IPS DF 4.7 (cell line): ENCODE measurements around the gene METAP1D.
"Not testable (repeated sequence)": the region's sequence is repeated elsewhere in the genome, so short reads cannot be mapped to it uniquely, and the experiment has no call there.

Source experiments
- DNase-seq: peaks from one replicate; pipeline ENCODE4 v3.0.0-alpha.2; 2013; ENCODE audit warnings: low spot score; ENCODE audit errors: extremely low read depth

Gene METAP1D

DNA sequence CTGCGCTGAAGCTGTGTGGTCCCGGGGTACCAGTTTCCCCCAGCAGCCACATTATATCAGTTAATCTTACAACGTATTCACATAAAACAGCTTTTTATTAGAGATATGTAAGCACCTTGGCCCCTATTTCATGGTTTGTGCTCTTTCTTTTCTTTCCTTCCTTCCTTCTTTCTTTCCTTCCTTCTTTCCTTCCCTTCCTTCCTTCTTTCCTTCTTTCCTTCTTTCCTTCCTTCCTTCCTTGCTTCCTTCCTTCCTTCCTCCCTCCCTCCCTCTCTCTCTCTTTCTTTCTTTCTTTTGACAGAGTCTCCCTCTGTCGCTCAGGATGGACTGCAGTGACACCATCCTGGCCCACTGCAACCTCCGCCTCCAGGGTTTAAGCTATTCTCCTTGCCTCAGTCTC lies 3.7 kb upstream of the METAP1D start:
- no peak for DNase-seq

DNA sequence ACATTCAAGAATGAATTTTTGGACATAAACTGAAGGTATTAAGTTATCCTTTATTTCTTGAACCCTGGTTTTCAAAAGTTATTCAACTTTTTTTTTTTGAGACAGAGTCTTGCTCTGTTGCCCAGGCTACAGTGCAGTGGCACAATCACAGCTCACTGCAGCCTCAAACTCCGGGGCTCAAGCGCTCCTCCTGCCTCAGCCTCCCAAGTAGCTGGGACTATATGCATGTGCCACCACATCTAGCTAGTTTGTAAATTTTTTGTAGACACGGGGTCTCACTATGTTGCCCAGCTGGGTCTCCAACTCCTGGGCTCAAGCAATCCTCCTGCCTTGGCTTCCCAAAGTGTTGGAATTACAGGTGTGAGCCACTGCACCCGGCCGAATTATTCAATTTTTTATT lies 2.7 kb upstream of the METAP1D start:
- not testable (repeated sequence) for DNase-seq

DNA sequence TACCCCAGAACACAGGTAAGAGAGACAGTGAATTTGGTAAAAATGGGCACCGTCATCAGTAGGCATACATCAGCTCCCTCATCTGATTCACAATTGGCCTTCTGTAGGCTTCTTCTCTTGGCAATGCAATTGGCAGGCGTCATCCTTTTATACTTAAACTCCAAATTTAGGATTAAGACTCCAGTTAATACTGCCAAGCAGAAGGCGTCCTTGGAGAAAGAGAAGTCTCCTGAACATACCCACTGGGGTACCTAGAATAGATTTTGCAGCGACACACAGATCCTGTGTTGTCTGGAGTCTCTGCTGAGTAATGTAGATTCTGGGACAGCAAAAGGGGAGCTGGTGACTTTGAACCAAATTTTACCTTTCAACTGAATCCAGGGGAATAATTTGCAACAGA lies 592 bp upstream of the METAP1D start:
- DNase-seq = no peak

DNA sequence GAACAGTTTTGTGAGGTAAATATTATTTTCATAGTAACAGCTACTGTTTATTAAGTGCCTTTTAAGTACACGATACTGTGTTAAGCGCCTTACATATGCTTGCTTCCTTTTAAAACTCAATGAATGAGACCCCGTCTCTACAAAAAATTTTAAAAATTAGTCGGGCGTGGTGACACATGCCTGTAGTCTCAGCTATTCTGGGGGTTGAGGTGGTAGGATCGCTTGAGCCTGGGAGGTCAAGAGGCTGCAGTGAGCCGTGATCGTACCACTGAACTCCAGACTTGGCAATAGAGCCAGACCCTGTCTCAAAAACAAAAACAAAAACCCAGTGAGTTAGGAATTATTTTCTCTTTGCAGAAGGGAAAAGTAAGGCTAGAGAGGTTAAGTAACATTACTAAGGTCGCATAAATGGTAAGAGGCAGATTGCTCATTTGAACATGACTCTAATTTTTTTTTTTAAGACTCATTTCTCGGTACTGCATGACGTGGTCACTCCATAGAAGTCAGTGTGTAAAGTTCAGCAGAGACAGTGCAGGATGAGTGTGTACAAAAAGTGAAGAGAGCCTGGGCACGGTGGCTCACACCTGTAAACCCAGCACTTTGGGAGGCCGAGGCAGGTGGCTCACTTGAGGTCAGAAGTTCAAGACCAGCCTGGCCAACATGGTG lies 1.1 kb downstream of the METAP1D start:
- DNase-seq = no peak

DNA sequence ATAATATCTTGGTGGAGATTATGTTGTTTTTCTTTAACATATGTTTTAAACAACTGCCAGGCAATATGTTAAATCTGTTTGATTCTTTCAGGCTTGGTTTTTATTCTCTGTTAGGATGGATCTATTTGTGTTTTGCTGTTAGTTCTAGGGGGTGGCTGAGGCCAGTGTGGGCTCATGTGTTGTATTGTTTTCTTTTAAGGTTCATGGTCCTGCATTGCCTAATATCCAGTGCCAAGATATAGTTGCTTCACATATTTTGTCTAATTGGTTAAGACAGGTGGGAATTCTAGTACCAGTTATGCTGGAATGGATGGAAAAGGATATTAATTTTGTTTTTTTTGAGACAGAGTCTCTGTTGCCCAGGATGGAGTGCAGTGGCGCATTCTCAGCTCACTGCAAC lies 7.6 kb downstream of the METAP1D start:
- no peak for DNase-seq

DNA sequence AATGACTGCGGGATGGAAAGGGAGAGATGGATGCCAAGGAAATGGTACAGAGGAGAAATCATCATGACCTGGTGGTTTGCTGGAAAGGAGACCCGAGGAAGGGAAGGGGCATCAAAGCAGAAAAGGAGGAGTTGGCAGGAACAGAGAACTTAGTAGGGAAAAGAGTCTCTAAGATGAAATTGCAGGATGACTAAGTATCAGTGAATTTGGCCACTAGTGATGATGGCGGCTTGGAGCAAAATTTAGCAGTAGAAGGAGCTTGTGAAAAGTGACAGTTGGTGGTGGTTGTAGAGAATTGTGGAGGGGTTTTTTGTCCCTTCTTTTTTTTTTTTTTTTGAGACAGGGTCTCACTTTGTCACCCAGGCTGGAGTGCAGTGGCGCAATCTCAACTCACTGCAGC lies 10.1 kb downstream of the METAP1D start:
- no peak for DNase-seq

DNA sequence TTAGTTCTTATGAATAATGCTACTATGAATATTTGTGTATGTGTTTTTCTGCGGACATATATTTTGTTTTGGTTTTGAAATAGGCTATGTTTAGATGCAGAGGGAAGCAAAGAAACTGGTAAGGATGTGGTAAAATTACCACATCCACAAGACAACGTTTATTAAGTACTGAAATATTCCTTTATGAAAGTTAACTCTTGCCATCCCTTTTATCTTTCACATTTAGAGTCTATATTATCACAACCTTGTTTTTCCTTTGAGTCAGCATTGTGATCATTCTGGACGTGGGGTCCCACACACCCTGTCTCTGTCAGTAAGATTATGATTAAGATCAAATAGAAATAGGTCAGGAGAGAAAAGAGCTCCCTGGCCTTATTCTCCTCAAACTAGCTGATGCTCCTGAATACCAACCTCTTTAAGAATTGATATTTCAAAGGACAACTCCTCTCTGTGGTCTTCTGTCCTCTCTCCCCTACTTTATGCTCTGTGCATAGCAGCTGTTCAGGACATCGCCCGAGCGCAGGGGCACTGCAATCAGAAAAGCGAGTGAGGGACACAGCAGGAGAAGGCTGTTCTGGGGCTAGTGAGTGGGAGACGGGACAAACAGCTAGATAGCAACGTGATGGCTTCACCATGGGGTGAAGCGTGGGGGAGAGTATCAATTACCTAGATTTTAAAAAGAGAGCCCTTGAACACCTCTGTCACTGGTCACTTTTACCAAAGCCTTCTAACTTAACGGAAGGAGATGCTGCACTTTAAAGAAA lies 12.2 kb downstream of the METAP1D start:
- no peak for DNase-seq

DNA sequence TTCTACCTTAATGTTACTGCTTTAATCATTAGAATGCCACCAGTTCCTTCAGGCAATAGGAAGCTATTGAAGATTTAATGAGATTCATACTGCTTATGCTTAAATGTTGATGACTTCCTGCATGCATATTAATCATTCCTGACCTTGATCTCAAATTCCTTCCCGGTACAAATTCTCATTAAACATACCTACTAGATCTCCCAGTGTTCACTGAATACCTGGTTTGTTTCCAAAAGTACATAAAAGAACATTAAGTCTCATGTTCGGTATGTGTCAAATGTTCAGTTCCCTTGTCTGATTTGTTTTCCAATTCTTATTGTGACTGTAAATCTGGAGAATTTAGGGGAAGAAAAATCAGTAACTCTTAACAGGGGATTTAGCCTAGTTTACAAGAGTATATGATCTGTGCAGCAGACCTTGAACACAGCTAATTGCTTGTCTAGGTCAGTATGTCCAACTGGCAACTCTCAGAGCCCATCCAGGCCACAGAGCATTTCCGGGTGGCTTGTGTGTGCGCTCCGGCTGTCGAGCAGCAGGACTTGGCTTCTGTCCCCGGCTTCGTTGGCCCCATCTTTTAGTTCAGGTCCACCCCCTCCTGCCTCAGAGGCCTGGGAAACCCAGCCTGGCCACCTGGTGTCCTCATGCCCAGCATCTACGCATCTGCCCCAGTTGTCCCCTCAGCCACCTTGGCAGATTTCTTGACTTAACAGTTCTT lies 13.1 kb downstream of the METAP1D start:
- no peak for DNase-seq

DNA sequence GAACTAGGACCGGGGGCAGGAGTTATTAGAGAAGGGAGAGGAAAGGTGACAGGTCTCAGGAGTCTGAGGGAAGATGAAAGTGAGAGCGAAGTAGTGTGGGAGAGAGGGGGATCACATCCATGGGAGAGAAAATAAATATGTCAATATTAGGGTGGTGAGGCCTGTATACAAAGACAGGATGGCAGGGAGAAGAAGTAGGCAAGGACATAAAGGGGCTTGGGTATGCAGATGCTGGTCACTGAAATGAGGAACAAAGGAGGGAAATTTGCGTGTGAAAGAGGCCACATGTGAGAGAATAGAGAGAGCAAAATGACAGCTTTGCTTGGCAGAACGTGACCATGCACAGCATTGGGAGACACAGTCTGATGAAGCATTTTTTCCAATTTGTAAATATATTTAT lies 13.6 kb downstream of the METAP1D start:
- DNase-seq = no peak

DNA sequence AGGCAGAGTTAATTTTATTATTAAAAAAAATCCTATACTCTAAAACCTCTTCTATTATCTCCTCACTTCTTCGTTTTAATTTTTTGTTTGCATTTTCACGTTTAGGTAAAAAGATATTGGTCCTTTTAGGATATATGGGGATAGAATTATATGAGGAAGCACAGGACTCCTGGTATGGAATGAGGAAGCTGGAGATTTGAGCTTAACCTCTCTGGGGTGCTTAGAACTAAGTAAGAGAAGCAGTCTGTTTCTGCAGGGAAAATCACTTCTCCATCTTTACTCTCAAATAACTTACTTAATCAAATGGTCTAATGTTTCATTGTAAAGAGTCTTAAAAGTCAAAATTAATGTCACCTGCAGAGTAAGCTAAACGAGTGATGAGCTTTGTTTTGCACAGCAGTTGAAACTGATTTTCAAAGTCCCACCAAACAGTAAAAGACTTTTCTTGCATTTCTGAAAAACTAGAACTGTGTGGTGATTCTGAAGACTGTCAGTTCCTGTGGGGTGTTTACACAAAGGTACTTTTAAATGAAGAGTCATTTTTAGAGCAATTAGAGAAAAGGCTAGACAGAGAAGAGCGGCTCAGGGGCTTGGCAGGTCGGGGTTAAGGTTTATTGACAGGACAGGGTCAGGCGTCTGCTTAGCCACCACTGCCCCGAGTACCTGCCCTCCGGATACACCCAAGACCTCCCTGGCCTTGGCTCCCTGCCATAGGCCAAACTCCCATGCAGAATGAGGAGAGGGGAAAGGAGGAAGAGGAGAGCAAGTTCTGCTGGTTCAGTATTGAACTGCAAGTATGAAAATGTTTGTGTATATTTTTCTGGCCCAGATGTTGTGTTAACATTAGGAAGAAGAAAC lies 21.6 kb downstream of the METAP1D start:
- DNase-seq = no peak

DNA sequence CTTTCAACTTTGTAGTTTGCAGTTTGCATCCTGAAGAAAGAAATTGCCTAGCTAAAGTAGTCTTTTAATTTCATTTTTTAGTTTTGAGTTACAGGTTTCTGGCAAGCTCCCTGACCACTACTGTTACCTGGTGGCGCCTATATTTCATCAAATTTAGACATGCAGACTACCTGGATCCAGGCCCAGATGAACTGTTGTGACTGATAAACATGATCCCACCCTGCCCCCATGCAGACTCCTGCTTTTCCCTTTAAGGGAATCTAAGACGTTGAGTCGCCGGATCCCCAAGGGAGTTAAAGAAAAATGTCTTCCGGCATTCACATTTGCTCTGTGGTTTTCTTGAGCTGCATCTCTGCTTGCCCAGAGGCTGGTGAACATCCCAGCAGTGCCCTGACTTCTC lies 22.2 kb downstream of the METAP1D start:
- DNase-seq = no peak

DNA sequence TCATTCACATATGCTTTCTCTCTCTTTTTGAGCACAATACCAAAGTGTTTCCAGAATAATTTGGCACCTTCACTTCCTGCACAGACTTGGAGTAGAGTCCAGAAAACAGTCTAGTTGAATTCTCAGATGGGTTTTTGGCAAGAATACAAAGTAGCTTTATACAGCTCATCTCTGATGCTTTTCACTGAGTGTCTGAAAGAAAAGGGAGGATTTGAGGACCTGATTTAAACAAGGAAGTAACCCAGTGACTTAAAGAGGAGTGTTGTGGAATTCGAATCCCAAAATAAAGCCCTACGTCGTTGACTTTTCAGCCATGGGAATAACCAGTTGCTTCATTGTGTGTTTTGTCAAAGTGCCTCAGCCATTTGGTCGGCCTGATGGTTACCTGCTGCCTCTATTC lies 31.8 kb downstream of the METAP1D start:
- no peak for DNase-seq

DNA sequence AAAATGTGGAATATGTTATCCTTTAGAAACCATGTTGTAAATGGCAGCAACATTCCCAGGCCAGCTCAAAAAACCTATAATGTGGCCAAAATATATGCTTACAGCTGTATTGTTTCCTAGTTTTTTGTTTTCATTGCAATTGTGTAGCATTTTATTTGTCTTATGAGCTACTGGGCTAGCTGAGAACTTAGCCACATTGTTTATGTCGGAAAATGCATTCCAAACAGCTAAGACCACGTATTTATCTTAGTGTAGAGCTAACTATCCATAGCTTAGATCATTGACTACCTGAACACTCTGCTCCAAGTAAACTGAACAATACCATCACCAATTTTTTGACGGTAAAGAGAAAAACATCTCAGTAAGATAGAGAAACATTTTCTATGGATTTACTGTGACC lies 38.4 kb downstream of the METAP1D start:
- no peak for DNase-seq

DNA sequence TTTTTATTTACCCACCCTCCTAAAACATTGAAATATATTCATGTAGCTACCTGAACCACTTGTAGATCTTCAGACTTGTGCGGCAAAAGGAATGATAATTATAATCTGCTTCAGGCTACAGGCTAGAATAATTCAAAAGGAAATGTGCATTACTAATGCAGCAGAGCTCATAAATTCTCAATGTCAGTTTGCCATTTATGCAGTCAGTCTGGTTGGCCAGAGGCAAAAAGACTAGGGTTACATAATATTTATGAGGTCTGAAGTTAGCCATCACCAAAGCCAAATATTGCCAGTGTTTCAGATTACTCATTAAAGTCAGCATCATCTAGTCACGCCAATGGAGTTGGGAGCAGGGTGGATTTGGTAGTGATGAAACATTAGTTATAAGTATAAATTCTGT lies 38.9 kb downstream of the METAP1D start:
- DNase-seq = no peak

DNA sequence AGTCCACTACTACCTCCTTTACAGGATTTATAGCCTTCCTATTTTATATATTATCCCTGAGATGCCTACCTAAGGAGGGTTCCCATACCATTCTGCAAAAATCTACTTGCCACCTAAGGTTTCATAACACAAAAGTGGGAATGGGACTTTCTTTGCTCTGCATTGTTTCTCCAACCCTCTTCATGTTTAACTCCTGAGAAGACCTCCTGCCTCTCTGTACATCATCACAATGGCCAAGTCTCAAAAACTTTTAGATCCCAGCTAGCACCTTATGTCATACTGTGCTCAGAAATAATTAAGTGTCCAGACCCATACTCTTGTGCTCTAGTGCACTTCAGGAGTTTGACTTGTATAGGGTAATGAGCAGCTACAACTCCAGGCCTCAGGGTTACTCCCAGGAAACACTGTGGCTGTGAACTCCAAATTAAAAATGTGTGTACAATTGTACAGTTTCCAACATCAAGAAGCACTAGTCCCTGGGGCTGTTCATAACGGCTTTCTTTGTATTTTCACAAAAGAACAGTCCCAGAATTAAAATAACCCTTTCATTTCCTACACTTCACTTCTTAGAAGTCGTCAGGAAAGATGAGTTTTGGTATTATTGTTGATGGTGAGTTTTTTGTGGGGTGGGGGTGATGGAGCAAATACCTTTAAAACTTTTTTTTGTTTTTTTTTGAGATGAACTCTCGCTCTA lies 39.4 kb downstream of the METAP1D start:
- DNase-seq = no peak

DNA sequence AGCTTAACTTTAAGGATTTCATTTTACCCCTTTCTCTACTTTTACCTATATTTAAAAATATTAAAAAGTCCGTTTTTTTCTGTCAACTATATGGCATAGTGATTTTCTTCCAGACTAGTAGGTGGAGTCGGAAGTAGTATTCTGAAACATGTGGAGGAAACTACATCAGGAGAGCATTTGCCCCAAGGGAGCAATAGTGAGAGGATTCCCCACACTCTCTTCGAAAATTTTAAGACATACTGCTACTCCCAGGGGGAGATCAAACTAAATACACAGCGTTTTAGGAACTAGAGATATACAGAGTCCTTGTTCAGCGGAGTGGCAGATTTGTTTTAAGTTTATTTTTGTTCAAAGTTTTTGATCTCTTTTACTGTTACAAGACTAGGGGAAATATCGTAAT lies 40.6 kb downstream of the METAP1D start:
- DNase-seq = no peak

DNA sequence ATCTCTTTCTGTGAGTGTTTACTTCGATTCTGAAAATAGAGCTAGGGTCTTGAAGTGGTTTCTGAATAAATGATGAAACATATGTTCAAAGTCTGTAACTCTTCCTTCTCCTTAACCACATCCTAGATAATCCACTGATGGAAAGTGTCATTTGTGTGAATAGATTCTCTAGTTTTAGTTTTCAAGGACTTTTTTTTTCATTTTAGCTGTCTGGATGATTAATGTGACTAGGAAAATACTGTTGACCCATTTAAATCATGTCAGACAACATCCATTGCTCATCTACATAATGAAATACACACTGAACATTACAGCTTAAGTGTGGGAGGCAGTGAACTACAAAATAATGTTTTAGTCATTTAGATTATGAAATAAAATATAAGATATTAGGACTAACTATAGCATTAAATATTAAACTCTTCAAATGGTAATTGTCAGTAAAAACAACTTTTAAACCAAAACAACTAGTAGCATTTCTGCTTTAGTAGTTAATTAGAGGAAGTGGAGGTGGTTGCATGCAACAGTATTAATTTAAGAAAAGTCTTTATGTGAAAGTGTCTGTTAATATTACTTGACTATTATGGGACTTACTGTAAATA lies 46.4 kb downstream of the METAP1D start:
- no peak for DNase-seq

DNA sequence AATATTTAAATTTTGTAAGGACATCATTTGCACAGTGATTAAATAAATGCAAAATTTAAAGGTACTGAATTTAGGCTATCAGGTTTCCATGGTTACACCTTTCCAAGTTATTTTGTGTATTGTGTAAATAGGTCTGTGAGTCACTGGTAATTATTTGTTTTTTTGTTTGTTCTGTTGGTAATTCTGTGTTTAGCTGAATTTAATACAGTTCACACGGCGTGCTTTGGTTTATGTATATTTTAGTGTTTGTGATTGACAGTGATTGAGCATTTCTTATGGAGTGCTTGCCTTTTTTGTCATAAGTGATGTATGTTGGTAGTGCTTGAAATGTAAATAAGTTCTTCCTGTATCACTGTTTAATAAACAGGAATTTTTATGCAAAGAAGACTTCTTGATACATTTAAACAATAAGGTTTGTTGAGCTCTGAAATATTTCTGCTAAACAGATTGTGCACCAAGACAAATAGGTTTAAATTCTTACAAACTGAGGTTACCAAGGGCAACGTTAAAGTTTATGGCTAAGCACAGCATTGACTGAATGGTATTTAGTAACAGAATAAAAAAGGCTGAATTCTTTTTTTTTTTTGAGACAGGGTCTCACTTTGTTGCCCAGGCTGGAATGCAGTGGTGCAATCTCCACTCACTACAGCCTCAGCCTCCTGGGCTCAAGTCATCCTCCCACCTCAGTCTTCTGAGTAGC lies 47.3 kb downstream of the METAP1D start:
- no peak for DNase-seq

DNA sequence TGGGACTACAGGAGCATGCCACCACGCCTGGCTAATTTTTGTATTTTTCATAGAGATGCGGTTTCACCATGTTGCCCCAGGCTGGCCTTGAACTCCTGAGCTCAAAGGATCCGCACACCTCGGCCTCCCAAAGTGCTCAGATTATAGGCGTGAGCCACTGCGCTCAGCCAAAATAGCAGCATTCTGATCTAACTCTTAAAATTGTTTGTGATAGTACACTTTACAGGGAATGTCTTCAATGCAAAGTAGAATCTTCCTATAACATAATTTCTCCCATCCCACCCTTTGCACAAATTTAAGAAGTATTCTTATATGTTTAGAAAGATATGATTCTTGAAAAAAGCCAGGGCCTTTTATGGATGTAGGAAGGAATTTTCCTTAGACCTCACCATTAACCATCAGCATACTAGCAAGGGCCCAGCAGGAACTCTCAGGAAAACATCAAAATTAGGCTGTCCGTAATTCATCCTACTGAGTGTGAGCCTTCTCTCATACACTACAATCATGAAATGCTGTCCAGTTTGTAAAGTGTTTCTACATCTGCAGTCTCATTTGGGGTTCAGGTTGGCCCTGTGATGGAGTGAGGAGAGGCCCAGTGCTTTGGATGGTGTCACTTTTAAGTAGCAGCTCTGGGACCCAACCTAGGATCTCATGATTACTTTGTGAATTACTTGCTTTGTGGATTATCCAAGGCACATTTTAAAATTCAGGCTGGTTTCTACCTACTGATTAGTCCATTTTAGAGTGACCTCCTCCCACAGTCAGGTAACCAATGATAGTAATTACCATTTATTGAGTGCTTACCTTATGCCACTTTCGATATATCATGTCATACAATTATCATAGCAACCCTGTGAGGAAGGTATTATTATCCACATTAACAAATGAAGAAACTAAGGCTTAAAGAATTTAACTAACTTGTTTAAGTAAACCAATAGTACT lies 48.1 kb downstream of the METAP1D start:
- DNase-seq = no peak
